Cortex of kidney (tissue), 1 donor: Measurements from ENCODE around the gene CDKN2D.

Experiments used
- DNase-seq: peaks from one replicate; lab custom pipeline; 2025; lab: John Stamatoyannopoulos, UW

Gene CDKN2D

GRCh38 chr19:10520652-10521318, 48.0 kb downstream of the CDKN2D start:
- no peak for DNase-seq

DNA sequence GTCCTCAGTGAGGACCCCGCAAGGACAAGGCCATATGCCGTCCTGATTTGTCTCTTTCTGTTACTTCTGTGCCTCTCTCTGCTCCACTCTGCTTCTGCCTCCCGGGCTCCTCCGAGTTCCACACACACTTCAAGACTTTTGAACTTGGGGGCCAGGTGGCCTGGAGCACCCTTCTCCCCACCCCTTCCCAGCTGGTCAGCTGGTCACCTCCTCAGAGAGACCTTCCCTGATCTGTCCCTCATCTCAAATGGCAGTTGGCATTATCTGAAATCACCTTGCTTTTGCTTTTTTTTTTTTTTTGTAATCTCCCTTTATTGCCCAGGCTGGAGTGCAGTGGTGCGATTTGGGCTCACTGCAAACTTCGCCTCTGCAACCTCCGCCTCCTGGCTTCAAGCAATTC, 49.4 kb downstream of the CDKN2D start:
- no peak for DNase-seq

- no peak for DNase-seq
Measured at GRCh38 chr19:10518444-10519361, 50.1 kb downstream of the CDKN2D start.

- no peak for DNase-seq
Measured at GRCh38 chr19:10517760-10518443, 50.9 kb downstream of the CDKN2D start.

- DNase-seq = no peak
Measured at GRCh38 chr19:10517361-10517759, 51.4 kb downstream of the CDKN2D start, which contains the start of gene S1PR5. S1PR5 (minus strand) TSS chr19:10517447; CDS start chr19:10515011, 2,436 bp downstream.

GRCh38 chr19:10516671-10517286, 52.0 kb downstream of the CDKN2D start:
- DNase-seq = no peak
